Prostate gland (tissue), 2 donors: ENCODE results near the gene YWHAQ.
"Not testable (repeated sequence)": the region's sequence is repeated elsewhere in the genome, so short reads cannot be mapped to it uniquely, and the experiment has no call there.

Source experiments
- POLR2A ChIP-seq: fragments of 450-650 bp; IDR thresholded peaks from one replicate; pipeline ENCODE4 v1.6.1; 2016; ENCODE audit warnings: antibody characterized with exemption, mild to moderate bottlenecking
- POLR2AphosphoS5 ChIP-seq: sonication (generic); formaldehyde crosslinking; IDR thresholded peaks from one replicate; pipeline ENCODE4 v1.6.1; 2017; ENCODE audit warnings: antibody characterized with exemption
- TF ChIP-seq, protein P1 (sequence below), 4 experiments: fragments of 200-600 bp in 2 of 4; fragments of 450-650 bp in 2 of 4; sonication (generic) in 2 of 4; IDR thresholded peaks; 1 replicate in 3 of 4; 2 replicates in 1 of 4; pipeline ENCODE4 v1.5.1; 2016 to 2019; ENCODE audit warnings: antibody characterized with exemption in 4 of 4, mild to moderate bottlenecking in 2 of 4, moderate library complexity in 2 of 4

DNA sequence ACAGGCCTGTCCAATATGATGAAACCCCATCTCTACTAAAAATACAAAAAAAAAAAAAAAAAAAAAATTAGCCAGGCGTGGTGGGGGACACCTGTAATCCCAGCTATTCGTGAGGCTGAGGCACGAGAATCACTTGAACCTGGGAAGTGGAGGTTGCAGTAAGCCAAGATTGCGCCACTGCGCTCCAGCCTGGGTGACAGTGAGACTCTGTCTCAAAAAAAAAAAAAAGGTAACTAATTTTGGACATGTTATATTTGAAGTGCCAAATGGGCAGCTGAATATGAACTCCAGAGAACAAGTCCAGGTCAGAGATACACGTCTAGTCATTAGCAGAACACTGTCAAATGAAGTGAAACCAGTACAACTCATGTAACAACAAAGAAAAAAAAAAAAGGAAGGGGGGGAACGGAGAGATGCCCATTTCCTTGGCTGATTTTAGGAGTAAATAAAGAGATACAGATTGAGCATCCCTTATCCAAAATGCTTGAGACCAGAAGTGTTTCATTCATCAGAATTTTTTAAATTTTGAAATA is 79.9 kb downstream of the YWHAQ start:
- TF ChIP-seq, protein P1, sequence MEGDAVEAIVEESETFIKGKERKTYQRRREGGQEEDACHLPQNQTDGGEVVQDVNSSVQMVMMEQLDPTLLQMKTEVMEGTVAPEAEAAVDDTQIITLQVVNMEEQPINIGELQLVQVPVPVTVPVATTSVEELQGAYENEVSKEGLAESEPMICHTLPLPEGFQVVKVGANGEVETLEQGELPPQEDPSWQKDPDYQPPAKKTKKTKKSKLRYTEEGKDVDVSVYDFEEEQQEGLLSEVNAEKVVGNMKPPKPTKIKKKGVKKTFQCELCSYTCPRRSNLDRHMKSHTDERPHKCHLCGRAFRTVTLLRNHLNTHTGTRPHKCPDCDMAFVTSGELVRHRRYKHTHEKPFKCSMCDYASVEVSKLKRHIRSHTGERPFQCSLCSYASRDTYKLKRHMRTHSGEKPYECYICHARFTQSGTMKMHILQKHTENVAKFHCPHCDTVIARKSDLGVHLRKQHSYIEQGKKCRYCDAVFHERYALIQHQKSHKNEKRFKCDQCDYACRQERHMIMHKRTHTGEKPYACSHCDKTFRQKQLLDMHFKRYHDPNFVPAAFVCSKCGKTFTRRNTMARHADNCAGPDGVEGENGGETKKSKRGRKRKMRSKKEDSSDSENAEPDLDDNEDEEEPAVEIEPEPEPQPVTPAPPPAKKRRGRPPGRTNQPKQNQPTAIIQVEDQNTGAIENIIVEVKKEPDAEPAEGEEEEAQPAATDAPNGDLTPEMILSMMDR (IDR thresholded peaks at IDR 0.05) = not testable (repeated sequence)
- not testable (repeated sequence) for TF ChIP-seq POLR2AphosphoS5, POLR2A
